Ovary (tissue), 10 donors: ENCODE data around the gene SCT. TPM values are rescaled to one million over a fixed set of nuclear protein-coding genes. Genes with fewer than 3 reads are reported as not detected.

Experiments
- DNase-seq, 5 donors: peaks; one replicate each; pipeline ENCODE4 v3.0.0-alpha.2; 2019 to 2020
- H3K27ac ChIP-seq, 2 donors: fragments of 200-600 bp; one replicate each; pipeline versions ENCODE4 v1.5.1 to v1.8.0; 2019 to 2022
- H3K27me3 ChIP-seq: fragments of 200-600 bp; one replicate; pipeline ENCODE4 v1.8.0; 2022
- H3K36me3 ChIP-seq: fragments of 200-600 bp; sonication (generic); one replicate; pipeline ENCODE4 v1.5.1; 2019
- H3K4me1 ChIP-seq: one replicate; pipeline ENCODE4 v1.8.1; 2013; ENCODE audit warnings: mild to moderate bottlenecking, moderate library complexity; ENCODE audit not compliant: insufficient read depth
- H3K4me3 ChIP-seq: fragments of 200-600 bp; sonication (generic); one replicate; pipeline ENCODE4 v1.5.1; 2017
- H3K9me3 ChIP-seq, 2 donors: fragments of 200-600 bp in 1 of 2; sonication (generic) in 1 of 2; one replicate each; pipeline versions ENCODE4 v1.5.1 to v1.8.1; 2013 to 2019; ENCODE audit warnings: mild to moderate bottlenecking in 1 of 2, moderate library complexity in 1 of 2
- EP300 ChIP-seq: sonication (generic); formaldehyde crosslinking; IDR thresholded peaks from one replicate; pipeline ENCODE4 v1.6.1; 2017; ENCODE audit warnings: antibody characterized with exemption
- POLR2A ChIP-seq: fragments of 450-650 bp; IDR thresholded peaks from one replicate; pipeline ENCODE4 v1.6.1; 2017; ENCODE audit warnings: antibody characterized with exemption, mild to moderate bottlenecking, moderate library complexity
- WGBS, 3 donors: extraction: QIAGEN DNeasy Blood & Tissue Kit in 1 of 3; methylation state at CpG; one replicate each; pipeline versions ENCODE4 v1.1.5 to v1.1.7; 2013 to 2017; 5-methylcytosine and 5-hydroxymethylcytosine counted together
- intact Hi-C, 4 donors: fragments of 100-400 bp; cut with DNase I; formaldehyde crosslinking; loops; one replicate each; pipeline versions ENCODE4 v1.11.0 to v1.15.1; 2022 to 2023
- long read RNA-seq, 3 donors: library from polyadenylated mRNA in 2 of 3; unstranded in 2 of 3; transcript quantifications; one replicate each; pipeline ENCODE4 v2.0.0 and lab custom pipeline, GENCODE V29; 2021 to 2026
- polyA plus RNA-seq, 2 donors: library from polyadenylated mRNA; stranded (reverse); fragments of 200-250 nt in 1 of 2; fragments of 350-450 nt in 1 of 2; fragmentation: Illumina TruSeq in 1 of 2; extraction: RNeasy Lipid Tissue Mini Kit (QIAGEN cat#74804) in 1 of 2; gene quantifications; one replicate each; pipeline ENCODE4 v1.2.3, GENCODE V29; 2013 to 2014
- total RNA-seq, 7 donors: library from RNA; depleted of rRNA in 2 of 7; stranded (reverse); fragments of >200 nt in 2 of 7; fragmentation: NEBNext Ultra II Directional in 3 of 7; extraction: Animal tissue kit (Norgen Biotek cat#: 25700) in 3 of 7; gene quantifications; one replicate each; pipeline versions ENCODE4 v1.1.0 to v1.2.4, GENCODE V29; 2016 to 2023
- TF ChIP-seq, protein P1 (sequence below), 3 donors: fragments of 450-650 bp in 2 of 3; fragments of 200-600 bp in 1 of 3; IDR thresholded peaks; one replicate each; pipeline versions ENCODE4 v1.5.1 to v1.8.0; 2016 to 2022; ENCODE audit warnings: antibody characterized with exemption in 3 of 3, mild to moderate bottlenecking in 1 of 3
- donor health status: DM: no; HTN: no; CAD: no; lungs with moderate emphysema.
- donor health status: DM: no; HTN: no; CAD: no.
- donor health status: Bipolar disorder and iron deficiency.
- donor health status: DM: yes; HTN: yes; CAD: no.
- donor health status: DM: no; HTN: no; CAD: no.
- donor health status: DM: yes; HTN: yes; CAD: no.

The SCT gene, protein sequence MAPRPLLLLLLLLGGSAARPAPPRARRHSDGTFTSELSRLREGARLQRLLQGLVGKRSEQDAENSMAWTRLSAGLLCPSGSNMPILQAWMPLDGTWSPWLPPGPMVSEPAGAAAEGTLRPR
- total RNA-seq (not detected), polyA plus RNA-seq (under 1 TPM in 1 of 2 donors, not detected in 1; 0.68 TPM)
- long read RNA-seq, donor 1 = 0 reads
- long read RNA-seq, donor 2, partial matches to known transcripts = 0 of 3 reads
- long read RNA-seq, donor 2, other reads (novel, unspliced or antisense) = 0 of 3 reads
- long read RNA-seq, donor 3 = 0 reads

DNA sequence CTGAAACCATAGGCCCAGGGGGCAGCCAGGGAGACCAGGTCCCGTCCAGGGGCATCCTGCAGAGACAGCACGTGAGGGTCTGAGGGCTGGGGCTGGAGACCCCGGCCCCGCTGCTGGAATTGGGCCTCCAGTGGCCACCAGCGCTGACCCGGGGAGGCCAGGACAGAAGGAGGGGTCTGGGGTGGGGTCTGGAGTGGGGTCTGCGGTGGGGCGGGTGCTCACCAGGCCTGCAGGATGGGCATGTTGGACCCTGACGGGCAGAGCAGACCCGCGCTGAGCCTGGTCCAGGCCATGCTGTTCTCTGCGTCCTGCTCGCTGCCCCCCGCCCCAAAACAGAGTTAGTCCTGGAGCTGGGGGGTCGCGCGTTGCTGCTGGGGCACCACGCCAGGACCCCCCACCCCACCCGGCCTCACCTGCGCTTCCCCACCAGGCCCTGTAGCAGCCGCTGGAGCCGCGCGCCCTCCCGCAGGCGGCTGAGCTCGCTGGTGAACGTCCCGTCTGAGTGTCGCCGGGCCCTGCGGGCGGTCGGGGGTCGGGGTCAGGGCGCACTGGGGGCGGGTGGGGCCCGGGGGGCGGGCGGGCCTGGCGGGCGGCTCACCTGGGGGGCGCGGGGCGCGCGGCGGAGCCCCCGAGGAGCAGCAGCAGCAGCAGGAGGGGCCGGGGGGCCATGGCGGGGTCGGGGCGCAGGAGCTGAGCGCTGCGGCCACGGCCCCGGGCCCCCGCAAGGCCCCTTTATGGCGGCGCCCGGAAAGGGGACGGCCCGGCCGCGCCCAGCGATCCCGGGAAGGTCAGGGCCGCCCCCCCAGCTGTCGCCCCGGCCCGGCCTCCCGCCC lies at the start of gene SCT:
SCT (minus strand) TSS at position 707 of the 833 bp plus-strand sequence; CDS start at position 669, 38 bp downstream.
- peak in 2 of 5 donors; percentile 19 to 43 for DNase-seq
- no peak within 1 kb of the TSS for H3K27ac ChIP-seq
- H3K4me3 ChIP-seq = no peak within 1 kb of the TSS

DNA sequence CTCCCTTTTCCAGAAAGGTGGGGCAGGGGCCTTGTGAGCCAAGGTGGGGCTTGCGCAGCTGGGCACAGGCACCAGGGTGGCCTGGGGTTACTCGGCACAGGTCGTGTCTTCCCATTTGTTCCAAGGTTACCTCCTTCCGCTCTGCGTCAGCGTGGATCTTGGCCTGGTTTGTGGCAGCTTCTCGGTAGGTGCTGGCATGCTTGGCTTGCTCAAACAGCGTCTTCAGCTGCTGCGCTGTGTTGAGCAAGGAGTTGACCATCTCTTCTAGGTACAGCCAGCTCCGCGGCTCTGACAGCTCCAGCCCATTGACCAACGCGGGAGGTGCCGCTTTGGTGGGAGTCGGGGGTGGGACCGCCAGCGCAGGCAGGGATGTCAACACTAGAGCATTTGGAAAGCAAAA lies 47.4 kb upstream of the SCT start:
- Histone ChIP-seq H3K27me3 (no peaks in the 10 kb centered on the region), H3K36me3 (no peaks in the 10 kb centered on the region), H3K4me3 (no peak overlapping the region), H3K27ac (no peak overlapping the region), H3K4me1 (no peaks in the 10 kb centered on the region), H3K9me3 (no peaks in the 10 kb centered on the region)
- DNase-seq = no peak
- intact Hi-C loops = loop anchor here in 1 of 4 donors (10.0 kb wide), 1 partner anchor 60 kb away; the partner anchor contains the start of gene IRF7
- TF ChIP-seq, protein P1, sequence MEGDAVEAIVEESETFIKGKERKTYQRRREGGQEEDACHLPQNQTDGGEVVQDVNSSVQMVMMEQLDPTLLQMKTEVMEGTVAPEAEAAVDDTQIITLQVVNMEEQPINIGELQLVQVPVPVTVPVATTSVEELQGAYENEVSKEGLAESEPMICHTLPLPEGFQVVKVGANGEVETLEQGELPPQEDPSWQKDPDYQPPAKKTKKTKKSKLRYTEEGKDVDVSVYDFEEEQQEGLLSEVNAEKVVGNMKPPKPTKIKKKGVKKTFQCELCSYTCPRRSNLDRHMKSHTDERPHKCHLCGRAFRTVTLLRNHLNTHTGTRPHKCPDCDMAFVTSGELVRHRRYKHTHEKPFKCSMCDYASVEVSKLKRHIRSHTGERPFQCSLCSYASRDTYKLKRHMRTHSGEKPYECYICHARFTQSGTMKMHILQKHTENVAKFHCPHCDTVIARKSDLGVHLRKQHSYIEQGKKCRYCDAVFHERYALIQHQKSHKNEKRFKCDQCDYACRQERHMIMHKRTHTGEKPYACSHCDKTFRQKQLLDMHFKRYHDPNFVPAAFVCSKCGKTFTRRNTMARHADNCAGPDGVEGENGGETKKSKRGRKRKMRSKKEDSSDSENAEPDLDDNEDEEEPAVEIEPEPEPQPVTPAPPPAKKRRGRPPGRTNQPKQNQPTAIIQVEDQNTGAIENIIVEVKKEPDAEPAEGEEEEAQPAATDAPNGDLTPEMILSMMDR (IDR thresholded peaks at IDR 0.05) = no peak
- WGBS, 3 donors = 85 to 89% (median 86%) methylated on average over 17 of the region's 17 CpGs

More for the DNA sequence above, at the start of gene SCT:
- Histone ChIP-seq H3K9me3 (no peaks in the 10 kb centered on the region), H3K4me1 (peaks cover 5% of the 10 kb centered on the region), H3K27me3 (no peaks in the 10 kb centered on the region), H3K36me3 (no peaks in the 10 kb centered on the region)
- intact Hi-C loops = no loop called here
- TF ChIP-seq EP300 (no peak), POLR2A (no peak)
- TF ChIP-seq, protein P1 (IDR thresholded peaks at IDR 0.05) = no peak
- WGBS, 3 donors = 13 to 25% (median 23%) methylated on average over 18 to 72 of the region's 72 CpGs

DNA sequence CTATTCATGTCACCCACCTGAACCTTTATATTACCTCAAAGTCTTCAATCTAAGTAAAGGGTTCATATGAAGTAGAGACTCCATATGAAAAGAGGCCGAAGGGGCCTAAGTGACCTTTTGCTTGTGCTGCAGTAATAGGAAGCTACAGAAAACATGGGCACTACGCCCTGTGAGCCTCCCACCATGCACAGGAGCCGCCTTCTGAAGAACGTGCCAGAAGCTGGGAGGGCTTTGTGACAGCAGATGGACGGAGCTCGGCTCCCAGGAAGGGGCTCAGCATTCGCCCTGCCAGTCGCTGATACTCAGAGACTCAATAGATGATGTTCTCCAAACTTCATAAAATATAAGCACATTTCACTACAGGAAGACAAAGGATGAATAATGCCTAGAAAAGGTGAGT lies 46.9 kb upstream of the SCT start:
- TF ChIP-seq POLR2A = no peak
- TF ChIP-seq, protein P1 (IDR thresholded peaks at IDR 0.05) = no peak
- no peak for TF ChIP-seq EP300
- H3K27me3 ChIP-seq = no peaks in the 10 kb centered on the region
- H3K4me1 ChIP-seq = no peaks in the 10 kb centered on the region
- intact Hi-C loops = loop anchor here in 1 of 4 donors (10.0 kb wide), 1 partner anchor 59 kb away; the partner anchor contains the start of gene IRF7
- H3K36me3 ChIP-seq = no peaks in the 10 kb centered on the region
- DNase-seq = no peak
- H3K4me3 ChIP-seq = no peak overlapping the region
- no peak overlapping the region for H3K27ac ChIP-seq
- WGBS, 3 donors = 87 to 93% (median 93%) methylated on average over 8 of the region's 8 CpGs
- H3K9me3 ChIP-seq = no peaks in the 10 kb centered on the region

DNA sequence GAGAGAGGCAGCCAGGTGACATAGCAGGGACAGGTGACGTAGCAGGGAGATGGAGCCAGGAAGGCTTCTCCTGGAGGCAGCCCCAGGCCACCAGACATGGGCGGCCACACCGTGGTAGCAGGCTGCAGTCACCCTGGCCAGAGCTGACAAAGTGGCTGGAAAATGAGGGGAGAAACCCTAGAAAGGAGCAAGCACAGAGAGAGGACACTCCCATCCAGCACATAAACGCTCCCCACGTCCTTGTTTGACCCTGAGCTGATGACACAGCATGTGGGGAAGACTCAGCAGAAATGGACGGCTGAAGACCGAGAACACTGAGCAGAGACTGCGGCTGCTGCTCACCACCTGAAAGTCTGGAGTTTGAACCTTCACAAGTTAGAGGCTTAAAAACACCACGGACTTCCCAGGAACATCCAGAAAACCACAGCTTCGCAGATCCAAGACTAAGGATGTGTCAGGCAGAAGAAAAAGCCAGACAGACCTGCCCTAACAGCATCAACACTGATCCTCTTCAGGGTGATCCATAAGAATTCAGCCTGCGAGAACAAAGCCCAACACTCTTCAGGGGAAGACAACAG lies 38.8 kb upstream of the SCT start:
- Histone ChIP-seq H3K9me3 (no peaks in the 10 kb centered on the region), H3K4me1 (peaks cover 6% of the 10 kb centered on the region), H3K36me3 (no peaks in the 10 kb centered on the region), H3K4me3 (no peak overlapping the region), H3K27me3 (no peaks in the 10 kb centered on the region), H3K27ac (no peak overlapping the region)
- peak in 3 of 5 donors; percentile 29 to 53 (median 48) for DNase-seq
- intact Hi-C loops = no loop called here
- 25 to 36% (median 26%) methylated on average over 11 of the region's 11 CpGs for WGBS, 3 donors
- TF ChIP-seq POLR2A = no peak
- no peak for TF ChIP-seq EP300
- TF ChIP-seq, protein P1 (IDR thresholded peaks at IDR 0.05) = no peak
